Suprapubic skin (tissue), 4 donors: Measurements from ENCODE around the gene TWIST2.

Experiments
- CTCF ChIP-seq, 2 donors: fragments of 200-600 bp in 1 of 2; fragments of 450-650 bp in 1 of 2; sonication (generic) in 1 of 2; IDR thresholded peaks; one replicate each; pipeline ENCODE4 v1.5.1; 2016 to 2019; ENCODE audit warnings: antibody characterized with exemption in 2 of 2, mild to moderate bottlenecking in 1 of 2, moderate library complexity in 1 of 2
- EP300 ChIP-seq: sonication (generic); formaldehyde crosslinking; IDR thresholded peaks from one replicate; pipeline ENCODE4 v1.6.1; 2017; ENCODE audit warnings: antibody characterized with exemption
- POLR2A ChIP-seq, 2 donors: fragments of 450-650 bp; IDR thresholded peaks; one replicate each; pipeline ENCODE4 v1.6.1; 2017; ENCODE audit warnings: antibody characterized with exemption in 2 of 2, mild to moderate bottlenecking in 2 of 2, moderate library complexity in 2 of 2
- POLR2AphosphoS5 ChIP-seq, 3 donors: sonication (generic); formaldehyde crosslinking; IDR thresholded peaks; one replicate each; pipeline ENCODE4 v1.6.1; 2017; ENCODE audit warnings: antibody characterized with exemption in 3 of 3

- no peak for TF ChIP-seq CTCF (IDR thresholded peaks at IDR 0.05)
- no peak for TF ChIP-seq POLR2A (IDR thresholded peaks at IDR 0.05)
- no peak for TF ChIP-seq POLR2AphosphoS5 (IDR thresholded peaks at IDR 0.05)
- TF ChIP-seq EP300 = no peak
Observed at GRCh38 chr2:238865015-238865719, 17.3 kb downstream of the TWIST2 start.
